ENCODE results near the gene SEC23A.

GRCh38 chr14:38999949-39000348 is 103.1 kb downstream of the SEC23A start:
- TF ChIP-seq POLR2AphosphoS5 (IDR thresholded peaks at IDR 0.05) = no peak
- TF ChIP-seq EP300 (IDR thresholded peaks at IDR 0.05) = no peak
- TF ChIP-seq POLR2A (IDR thresholded peaks at IDR 0.05) = no peak
- no peak for TF ChIP-seq CTCF (IDR thresholded peaks at IDR 0.05)
